Measurements from ENCODE around the gene RNU4-1.

The RNU4-1 gene

GRCh38 chr12:120287491-120287890 is 5.5 kb downstream of the RNU4-1 start:
- no peak for ATAC-seq

DNA sequence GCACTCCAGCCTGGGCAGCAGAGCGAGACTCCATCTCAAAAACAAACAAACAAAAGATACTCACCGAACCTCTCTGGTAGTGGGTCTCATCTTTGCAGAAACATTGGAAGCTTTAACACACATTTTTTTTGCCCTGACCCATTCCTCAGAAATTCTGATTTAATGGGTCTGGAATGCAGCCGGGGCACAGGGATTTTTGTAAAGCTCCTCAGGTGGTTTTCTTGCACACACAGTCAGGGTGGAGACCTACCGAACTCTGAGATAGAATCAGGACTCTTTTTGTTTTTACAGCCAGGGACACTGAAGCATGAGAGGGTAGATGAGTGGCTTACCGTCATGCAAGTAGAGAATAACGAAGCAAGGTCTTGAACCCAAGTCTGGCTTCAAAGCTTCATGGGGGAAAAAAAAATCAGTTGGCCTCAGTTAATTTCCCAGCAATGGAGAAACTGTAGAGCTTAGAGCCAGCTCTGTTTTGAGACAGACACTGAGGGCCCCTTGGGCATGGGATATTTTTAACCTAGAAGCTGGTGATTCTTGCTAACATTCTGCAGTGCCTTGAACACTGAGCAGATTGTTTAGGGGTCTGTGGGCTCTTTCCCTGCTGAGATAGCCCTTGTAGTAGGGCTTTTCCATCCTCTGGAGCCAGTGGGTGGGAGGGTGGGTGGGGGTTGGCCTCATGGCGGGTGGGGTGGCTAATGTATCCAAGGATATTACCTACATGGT is 6.1 kb downstream of the RNU4-1 start:
- ATAC-seq: no peak

DNA sequence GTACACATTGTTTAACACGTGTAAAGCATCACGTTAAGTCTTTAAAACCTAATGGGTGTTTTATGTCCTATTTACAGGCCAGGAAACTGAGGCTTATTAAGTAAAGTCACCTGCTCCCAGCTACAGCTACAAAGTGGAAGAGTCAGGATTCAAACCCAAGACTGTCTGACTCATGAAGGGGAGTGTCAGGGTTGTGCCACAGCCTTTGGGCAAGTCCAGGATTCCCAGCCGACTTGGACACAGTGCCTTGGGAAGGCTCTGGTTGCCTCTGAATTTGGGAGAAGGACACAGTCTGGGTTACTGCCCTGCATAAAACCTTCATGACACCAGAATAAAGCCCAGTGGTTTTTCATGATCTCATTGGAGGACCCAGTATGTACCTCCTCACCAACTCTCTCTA is 8.7 kb downstream of the RNU4-1 start:
- ATAC-seq: no peak

- no peak for ATAC-seq
These were observed 9.7 kb downstream of the RNU4-1 start for GRCh38 chr12:120283318-120283717.

DNA sequence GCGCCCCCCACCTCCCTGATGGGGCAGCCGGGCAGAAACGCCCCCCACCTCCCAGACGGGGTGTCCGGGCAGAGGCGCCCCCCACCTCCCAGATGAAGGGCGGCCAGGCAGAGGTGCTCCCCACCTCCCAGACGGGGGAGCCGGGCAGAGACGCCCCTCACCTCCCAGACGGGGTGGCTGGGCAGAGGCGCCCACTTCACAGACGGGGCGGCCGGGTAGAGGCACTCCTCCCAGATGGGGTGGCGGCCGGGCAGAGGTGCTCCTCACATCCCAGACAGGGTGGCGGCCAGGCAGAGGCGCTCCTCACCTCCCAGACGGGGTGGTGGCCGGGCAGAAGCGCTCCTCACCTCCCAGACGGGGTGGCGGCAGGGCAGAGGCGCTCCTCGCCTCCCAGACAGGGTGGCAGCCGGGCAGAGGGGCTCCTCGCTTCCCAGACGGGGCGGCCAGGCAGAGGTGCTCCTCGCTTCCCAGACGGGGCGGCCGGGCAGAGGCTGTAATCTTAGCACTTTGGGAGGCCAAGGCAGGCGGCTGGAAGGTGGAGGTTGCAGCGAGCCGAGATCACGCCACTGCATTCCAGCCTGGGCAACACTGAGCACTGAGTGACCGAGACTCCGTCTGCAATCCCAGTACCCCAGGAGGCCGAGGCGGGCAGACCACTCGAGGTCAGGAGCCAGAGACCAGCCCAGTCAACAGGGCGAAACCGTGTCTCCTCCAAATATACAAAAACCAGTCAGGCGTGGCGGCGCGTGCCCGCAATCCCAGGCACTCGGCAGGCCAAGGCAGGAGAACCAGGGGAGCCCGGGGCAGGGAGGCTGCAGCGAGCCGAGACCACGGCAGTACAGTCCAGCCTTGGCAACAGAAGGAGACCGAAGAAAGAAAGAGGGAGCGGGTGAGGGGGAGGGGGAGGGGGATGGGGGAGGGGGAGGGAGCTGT is 14.6 kb downstream of the RNU4-1 start:
- no peak for ATAC-seq

DNA sequence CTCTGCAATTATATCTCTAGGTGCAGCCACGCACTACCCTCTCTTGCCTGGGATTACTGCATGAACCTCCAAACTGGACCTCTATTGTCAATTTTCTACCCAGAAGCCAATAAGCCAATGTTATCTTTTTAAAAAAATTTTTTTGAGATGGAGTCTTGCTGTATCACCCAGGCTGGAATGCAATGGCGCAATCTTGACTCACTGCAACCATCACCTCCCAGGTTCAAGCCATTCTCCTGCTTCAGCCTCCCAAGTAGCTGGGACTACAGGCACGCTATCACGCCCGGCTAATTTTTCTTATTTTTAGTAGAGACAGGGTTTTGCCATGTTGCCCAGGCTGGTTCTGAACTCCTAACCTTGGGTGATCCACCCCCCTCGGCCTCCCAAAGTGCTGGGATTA is 16.3 kb downstream of the RNU4-1 start:
- no peak for ATAC-seq

DNA sequence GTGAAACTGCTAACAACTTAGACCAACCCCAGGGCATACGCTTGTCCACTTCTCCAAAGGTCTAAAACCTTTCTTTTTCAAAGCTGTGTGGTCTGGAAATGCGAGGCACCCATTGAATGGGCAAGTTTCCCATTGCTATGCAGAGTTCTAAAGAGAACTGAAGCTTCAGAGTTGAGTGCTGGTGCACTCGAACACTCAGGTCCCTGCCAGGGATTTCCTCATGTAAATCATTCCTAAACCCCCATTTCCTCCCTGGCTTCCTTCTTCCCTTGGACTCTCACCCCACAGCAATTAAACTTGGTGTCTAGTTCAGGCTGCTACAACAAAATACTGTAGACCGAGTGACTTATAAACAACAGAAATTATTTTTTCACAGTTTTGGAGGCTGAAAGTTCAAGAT is 25.3 kb downstream of the RNU4-1 start:
- no peak for ATAC-seq

GRCh38 chr12:120266180-120266870 is 26.7 kb downstream of the RNU4-1 start:
- ATAC-seq: no peak

- ATAC-seq: peak; percentile 80 to 85
These were observed 27.4 kb downstream of the RNU4-1 start, which contains the start of gene PXN for GRCh38 chr12:120265473-120266179. Gene PXN, minus strand, starts transcription at chr12:120265730. Its CDS starts 101 bp downstream, at chr12:120265629.

DNA sequence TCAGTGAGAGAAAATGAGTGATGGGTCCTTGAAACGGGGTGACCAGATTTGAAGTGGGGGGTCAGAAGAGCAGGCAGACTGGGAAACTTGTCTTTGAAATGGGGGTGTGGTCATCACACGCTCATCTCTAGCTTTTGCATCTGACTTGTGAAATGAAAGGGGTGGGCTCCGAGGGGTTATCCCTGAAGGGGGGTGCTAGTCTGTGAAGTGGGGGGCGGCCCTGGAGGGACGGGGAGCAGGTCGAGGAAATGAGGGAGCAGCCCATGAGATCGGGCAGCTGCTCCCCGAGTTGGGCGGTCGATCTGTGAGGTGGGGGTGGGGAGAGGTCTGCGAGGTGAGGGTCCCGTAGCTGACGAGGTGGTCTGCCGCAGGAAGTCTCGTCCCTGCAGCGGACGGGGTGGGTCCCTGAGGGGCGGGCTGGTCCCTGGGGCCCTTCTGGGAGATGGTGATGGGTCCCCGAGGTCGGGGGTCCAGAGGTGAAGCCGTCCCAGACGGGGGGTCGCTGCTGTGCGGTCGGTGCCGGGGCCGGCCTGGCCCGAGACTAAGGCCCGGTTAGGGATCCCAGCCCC is 28.0 kb downstream of the RNU4-1 start:
- ATAC-seq: no peak

GRCh38 chr12:120264086-120264903 is 28.7 kb downstream of the RNU4-1 start:
- no peak for ATAC-seq

- no peak for ATAC-seq
These were observed 29.3 kb downstream of the RNU4-1 start for GRCh38 chr12:120263748-120264085.

DNA sequence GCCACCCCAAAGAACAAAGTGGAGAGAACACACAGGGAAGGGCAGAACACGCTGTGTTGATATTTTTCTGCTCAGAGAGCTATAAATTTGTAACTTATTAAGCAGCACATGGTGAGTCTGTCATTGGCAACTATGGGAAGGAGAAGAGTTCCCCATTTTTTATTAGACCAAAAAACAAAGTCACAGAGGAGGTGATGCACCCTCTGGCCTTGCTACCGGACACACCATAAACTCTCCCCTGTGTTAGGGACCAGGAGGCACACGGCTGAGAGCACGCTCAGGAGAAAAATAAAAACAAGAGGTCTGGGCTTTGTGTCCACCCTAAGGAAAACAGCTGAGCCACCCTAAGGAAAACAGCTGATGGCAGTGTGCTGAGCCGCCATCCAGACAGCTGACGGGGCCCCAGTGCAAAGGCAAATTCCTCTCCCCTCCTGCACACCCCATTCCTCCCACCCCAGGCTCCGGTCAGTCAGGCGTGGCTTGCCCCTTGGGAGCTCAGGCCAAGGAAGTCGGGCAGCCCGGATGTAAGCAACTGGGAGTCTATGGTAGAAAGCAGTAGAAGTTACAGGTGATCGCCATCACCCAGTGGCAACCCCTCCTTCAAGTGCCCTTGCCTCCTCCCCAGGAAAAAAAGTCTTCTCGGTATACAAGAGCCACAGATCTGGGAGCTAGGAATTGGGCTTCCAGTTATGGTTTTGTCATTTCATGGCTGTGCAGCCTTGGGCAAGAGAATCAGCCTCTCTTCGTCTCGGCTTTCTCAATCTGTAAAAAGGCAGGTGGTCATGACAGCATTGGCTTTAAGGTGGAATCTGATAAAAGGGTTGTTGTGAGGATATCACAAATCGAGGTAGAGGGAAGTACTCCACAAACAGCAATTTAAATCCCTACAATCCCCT is 29.9 kb downstream of the RNU4-1 start:
- no peak for ATAC-seq

DNA sequence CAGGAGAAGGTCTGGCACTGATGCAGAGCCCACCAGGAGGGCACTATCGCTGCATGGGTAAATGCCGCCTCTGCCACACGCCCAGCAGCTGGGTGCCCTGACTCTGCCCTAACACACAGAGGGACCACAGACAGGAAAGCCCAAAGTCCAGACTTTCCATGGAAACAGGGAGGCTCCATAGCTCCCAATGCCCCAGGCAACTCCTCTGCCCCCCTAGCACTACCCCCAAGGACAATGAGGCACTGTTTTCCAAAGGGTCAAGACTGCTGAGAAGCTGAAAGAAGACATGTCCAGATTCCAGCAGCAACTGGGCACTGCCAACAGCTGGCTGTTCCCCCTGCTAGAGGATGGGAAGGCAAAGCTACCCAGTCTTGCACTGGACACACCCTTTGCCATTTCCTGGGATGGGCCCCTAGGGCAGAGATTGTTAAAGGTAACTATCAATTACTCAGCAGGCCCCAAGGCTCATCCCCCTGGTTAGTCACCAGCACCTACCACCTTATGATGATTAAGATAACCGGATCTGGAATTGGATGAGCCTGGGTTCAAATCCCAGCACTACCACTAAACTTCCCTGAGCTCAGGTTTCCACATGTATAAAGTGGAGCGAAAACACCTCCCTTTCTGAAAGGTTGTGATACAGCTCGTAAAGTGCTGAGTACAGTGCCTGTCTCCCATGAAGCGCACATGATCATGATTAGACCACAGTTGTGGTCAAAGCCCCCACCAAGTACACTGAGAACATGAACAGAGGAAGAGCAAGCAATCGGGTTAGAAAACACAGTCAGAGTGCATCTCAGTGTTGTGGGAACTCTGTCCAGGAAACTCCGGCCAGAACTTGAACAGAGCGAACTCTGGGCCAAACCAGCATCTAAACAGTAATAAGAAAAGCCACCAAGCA is 30.8 kb downstream of the RNU4-1 start:
- ATAC-seq: peak; percentile 23 to 31

GRCh38 chr12:120260607-120261006 is 32.4 kb downstream of the RNU4-1 start:
- ATAC-seq: no peak

DNA sequence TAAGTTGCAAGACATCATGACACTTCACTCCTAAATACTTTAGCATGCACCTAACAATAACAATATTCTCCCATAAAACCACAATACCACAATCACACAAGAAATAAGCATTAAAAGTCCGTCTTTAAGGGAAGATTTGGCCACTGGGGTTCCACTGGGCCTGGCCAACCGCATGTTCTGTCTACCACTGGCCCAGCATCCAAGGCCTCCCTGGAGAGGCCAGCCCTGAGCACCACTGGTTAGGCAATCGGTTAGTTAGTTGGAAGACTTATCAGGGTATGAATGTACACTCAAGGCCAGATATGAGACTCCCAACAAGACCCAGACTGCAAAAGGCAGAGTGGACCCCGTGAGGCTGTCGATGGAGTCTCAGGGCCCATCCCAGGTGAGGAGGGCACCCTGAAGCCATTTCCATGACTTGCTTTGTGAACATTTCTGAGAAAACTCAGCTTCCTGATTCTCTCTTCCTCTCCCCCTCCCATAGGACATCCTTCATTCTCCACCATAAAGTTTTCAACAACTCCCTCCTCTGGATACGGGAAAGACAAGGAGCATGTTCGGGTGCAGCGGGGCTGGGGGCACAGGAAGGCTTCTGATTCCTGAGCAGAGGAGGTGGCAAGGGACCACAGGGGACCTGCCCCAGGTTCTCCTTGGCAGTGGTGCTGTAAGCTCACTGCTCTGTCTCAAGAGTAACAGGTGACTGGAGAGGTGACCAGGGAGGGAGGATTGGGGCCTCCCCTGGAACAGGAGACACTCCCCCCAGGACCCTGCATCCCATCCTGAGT is 33.4 kb downstream of the RNU4-1 start:
- ATAC-seq: no peak

GRCh38 chr12:120258323-120258896 is 34.6 kb downstream of the RNU4-1 start:
- no peak for ATAC-seq

Measured in activated CD4-positive, CD25-positive, alpha-beta regulatory T cell treated with anti-CD3 and anti-CD28 coated beads, Interleukin-2, amount 50 U/mL, for 24 hours (primary cell).